ENCODE data around the gene GPA33.

GRCh38 chr1:167127236-167127635 is 37.1 kb upstream of the GPA33 start:
- no peak for TF ChIP-seq CTCF (IDR thresholded peaks at IDR 0.05)
- TF ChIP-seq SMC3 (IDR thresholded peaks at IDR 0.05): no peak
- TF ChIP-seq CHD2 (IDR thresholded peaks at IDR 0.05; ENCODE audit: low read length, partially characterized antibody): no peak
